Pancreas (tissue), 10 donors: Measurements from ENCODE around the gene SSBP2. TPM values are rescaled to one million over a fixed set of nuclear protein-coding genes. Genes with fewer than 3 reads are reported as not detected.
A peak's percentile ranks its signal among the peaks of the same experiment; 100 is the strongest.

Experiments used
- ATAC-seq, 4 donors: fragments of 200-7000 bp; cut with Tn5 transposase; one replicate each; pipeline versions ENCODE4 v1.8.0 to v1.9.1; 2020; ENCODE audit warnings: mild to moderate bottlenecking in 4 of 4, moderate library complexity in 4 of 4
- DNase-seq, 6 donors: peaks; one replicate each; pipeline ENCODE4 v3.0.0-alpha.2; 2020
- FAIRE-seq: peaks from 2 replicates; lab custom pipeline; 2012; peaks lifted over from hg19 to GRCh38; lab: Jason Lieb, UNC
- H3K27ac ChIP-seq, 4 donors: fragments of 200-600 bp; sonication (generic); 1 replicate in 3 of 4; 2 replicates in 1 of 4; pipeline versions ENCODE4 v1.5.0 to v1.8.0; 2020
- H3K27me3 ChIP-seq, 4 donors: fragments of 200-600 bp; one replicate each; pipeline ENCODE4 v1.8.0; 2021
- H3K36me3 ChIP-seq, 3 donors: fragments of 200-600 bp; sonication (generic) in 1 of 3; one replicate each; pipeline versions ENCODE4 v1.5.0 to v1.8.0; 2020 to 2021
- H3K4me1 ChIP-seq, 3 donors: fragments of 200-600 bp; one replicate each; pipeline ENCODE4 v1.8.0; 2021
- H3K4me3 ChIP-seq, 4 donors: fragments of 200-600 bp; sonication (generic) in 2 of 4; one replicate each; pipeline versions ENCODE4 v1.5.0 to v1.8.0; 2020 to 2021
- H3K9me3 ChIP-seq, 4 donors: fragments of 200-600 bp; one replicate each; pipeline ENCODE4 v1.8.0; 2021
- CTCF ChIP-seq, 4 donors: fragments of 200-600 bp; sonication (generic) in 3 of 4; IDR thresholded peaks; one replicate each; pipeline versions ENCODE4 v1.5.0 to v1.8.0; 2021; ENCODE audit warnings: antibody characterized with exemption in 4 of 4
- WGBS, 2 donors: extraction: QIAGEN DNeasy Blood & Tissue Kit; methylation state at CpG; one replicate each; pipeline ENCODE4 v1.1.7; 2013; 5-methylcytosine and 5-hydroxymethylcytosine counted together
- intact Hi-C, 3 donors: fragments of 100-400 bp; cut with DNase I; formaldehyde crosslinking; loops; one replicate each; pipeline versions ENCODE4 v1.11.1 to v1.14.2; 2022
- polyA plus RNA-seq, 2 donors: library from polyadenylated mRNA; stranded (reverse); fragments of 200-250 nt; gene quantifications; one replicate each; pipeline ENCODE4 v1.2.3, GENCODE V29; 2013
- total RNA-seq, 6 donors: library from RNA; stranded (reverse); fragmentation: NEBNext Ultra II Directional in 4 of 6; extraction: Animal tissue kit (Norgen Biotek cat#: 25700) in 4 of 6; gene quantifications; one replicate each; pipeline versions ENCODE4 v1.2.1 to v1.2.4, GENCODE V29; 2021 to 2023
- donor health status: healthy with polysubstance abuse.
- donor health status: DM: no; HTN: no; CAD: no; lungs with moderate emphysema.
- donor health status: DM: no; HTN: no; CAD: no.
- donor health status: control.
- donor health status: control.
- donor health status: Bipolar disorder and iron deficiency.
- donor health status: DM: yes; HTN: yes; CAD: no.
- donor health status: DM: no; HTN: no; CAD: no.
- donor health status: DM: no; HTN: no; CAD: no.
- donor health status: DM: yes; HTN: yes; CAD: no.

SSBP2 gene
- total and polyA plus RNA-seq, 8 donors, result 8.6 to 20.7 (median 15.8) TPM

DNA sequence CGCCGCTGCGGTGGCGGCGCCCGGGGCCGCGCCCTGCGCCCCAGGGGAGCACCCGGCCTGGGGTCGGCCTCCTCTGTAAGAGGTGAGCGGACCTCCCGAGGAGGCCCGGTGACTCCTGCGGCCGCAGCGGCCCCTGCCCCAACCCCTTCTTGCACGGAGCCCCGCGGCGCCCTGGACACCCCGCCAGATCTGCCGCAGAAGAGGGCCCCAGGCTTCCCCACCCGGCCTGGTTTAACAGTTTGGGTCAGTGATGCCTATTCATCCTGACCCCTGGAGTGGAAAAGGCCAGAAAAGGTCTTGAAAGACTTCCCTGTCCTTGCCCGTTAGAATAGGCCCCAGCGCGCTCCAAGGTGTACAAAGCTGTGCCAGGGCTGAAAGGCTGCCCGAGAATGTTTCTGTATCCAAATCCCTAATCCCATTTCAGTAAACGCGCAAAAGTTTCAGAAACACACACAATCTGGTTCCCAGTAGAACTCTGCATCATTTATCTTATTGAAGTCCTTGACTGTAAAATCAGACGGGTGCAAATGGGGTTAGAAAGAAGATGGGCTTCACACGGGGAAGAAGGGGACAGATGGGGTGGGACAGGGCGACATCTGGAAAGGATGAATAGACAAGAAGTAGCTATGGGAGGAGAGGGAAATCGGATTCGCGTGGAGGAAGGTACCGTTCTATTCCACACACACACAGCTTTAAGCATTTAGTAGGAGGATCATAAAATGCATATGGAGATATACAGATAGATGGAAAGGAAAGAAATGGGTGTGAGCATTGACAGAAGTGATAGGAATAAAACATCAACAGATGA lies 1.1 kb upstream of the SSBP2 start:
- peak overlapping the region; percentile 45 to 69 (median 58) for H3K4me3 ChIP-seq
- TF ChIP-seq CTCF (IDR thresholded peaks at IDR 0.05), result no peak
- 17 to 20% methylated on average over 32 to 37 of the region's 37 CpGs for WGBS, 2 donors
- H3K27me3 ChIP-seq, result no peaks in the 10 kb centered on the region
- peak in 1 of 6 donors; percentile 77 for DNase-seq
- no peaks in the 10 kb centered on the region for H3K9me3 ChIP-seq
- peak overlapping the region; percentile 93 to 100 (median 98) for H3K27ac ChIP-seq
- peaks cover 5 to 20% (median 14%) of the 10 kb centered on the region in 3 donors for H3K4me1 ChIP-seq
- H3K36me3 ChIP-seq, result no peaks in the 10 kb centered on the region
- peak in 2 of 4 donors; percentile 14 to 21 for ATAC-seq
- intact Hi-C loops, result loop anchor here in 2 of 3 donors (2.0 to 5.0 kb wide), 3 partner anchors 35 to 220 kb away; partner anchors contain the start of gene ATG10 (in 1 of the 2)
- no peak for FAIRE-seq

- intact Hi-C loops, result loop anchor here in 2 of 3 donors (2.0 to 5.0 kb wide), 3 partner anchors 37 to 222 kb away; partner anchors contain the start of gene ATG10 (in 1 of the 2)
- Histone ChIP-seq H3K27me3 (no peaks in the 10 kb centered on the region), H3K4me1 (peaks cover under 1 to 14% (median 8%) of the 10 kb centered on the region in 3 donors), H3K27ac (peak overlapping the region; percentile 61 to 86 (median 76)), H3K9me3 (no peaks in the 10 kb centered on the region), H3K36me3 (no peaks in the 10 kb centered on the region), H3K4me3 (peak overlapping the region; percentile 54 to 85 (median 69))
- FAIRE-seq, result no peak
- TF ChIP-seq CTCF (IDR thresholded peaks at IDR 0.05), result no peak
- ATAC-seq, result peak in 1 of 4 donors; percentile 10
- DNase-seq, result peak in 1 of 6 donors; percentile 72
- whole genome bisulfite sequencing, 2 donors, result 1 to 3% methylated on average over 36 to 89 of the region's 90 CpGs
Observed at GRCh38 chr5:81750308-81751008, 439 bp downstream of the SSBP2 start.

DNA sequence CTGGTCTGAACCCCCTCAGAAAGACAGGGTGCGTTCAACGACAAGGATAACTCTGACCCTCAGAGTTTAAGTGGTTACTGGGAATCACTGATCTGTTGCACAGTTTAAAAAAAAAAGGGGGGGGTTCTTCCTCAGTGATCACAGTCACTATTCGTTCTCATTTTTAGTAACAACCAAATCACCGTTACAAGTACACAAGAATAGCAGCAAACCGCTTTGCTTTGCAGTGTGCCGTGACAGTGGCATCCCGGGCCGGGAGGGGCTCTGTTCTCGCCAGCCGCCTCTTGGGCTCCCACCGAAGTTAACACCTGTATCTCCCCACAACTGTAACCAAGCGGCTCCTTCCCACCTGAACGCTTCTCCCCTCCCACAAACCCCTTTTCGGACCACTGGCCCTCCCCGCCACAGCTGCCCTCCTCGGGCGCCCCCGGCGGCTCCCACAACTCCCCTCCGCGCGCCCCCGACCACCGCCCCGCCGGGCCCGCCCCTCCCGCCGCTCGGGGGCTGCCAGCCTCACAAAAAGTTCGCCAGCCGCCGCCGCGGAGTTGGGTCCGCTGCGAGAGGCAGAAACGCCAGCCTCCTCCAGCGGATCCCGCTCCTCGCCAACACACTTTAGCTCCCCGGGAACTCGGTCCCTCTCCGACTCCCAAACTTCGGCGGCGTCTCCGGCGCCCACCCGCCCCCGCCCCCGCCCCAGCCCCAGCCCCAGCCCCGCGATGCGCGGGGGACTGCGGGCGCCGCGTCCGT lies 1.2 kb downstream of the SSBP2 start:
- Histone ChIP-seq H3K27me3 (no peaks in the 10 kb centered on the region), H3K4me3 (peak overlapping the region; percentile 52 to 85 (median 69)), H3K27ac (peak overlapping the region in 3 of 4 donors; percentile 40 to 68 (median 57)), H3K4me1 (peaks cover 0 to 14% (median under 1%) of the 10 kb centered on the region in 3 donors), H3K9me3 (no peaks in the 10 kb centered on the region), H3K36me3 (no peaks in the 10 kb centered on the region)
- 0 to 2% methylated on average over 43 to 61 of the region's 61 CpGs for WGBS, 2 donors
- intact Hi-C loops, result loop anchor here (2.0 to 5.0 kb wide), 4 partner anchors 38 to 223 kb away; partner anchors contain the start of gene ATG10 (in 1 of the 3)
- ATAC-seq, result no peak
- TF ChIP-seq CTCF (IDR thresholded peaks at IDR 0.05), result no peak
- peak; percentile 9 to 83 (median 46) for DNase-seq
- no peak for FAIRE-seq

- Histone ChIP-seq H3K36me3 (no peaks in the 10 kb centered on the region), H3K4me1 (peaks cover 0 to 14% (median 0%) of the 10 kb centered on the region in 3 donors), H3K27me3 (no peaks in the 10 kb centered on the region), H3K27ac (peak overlapping the region in 1 of 4 donors; percentile 57), H3K9me3 (no peaks in the 10 kb centered on the region), H3K4me3 (peak overlapping the region in 3 of 4 donors; percentile 62 to 85 (median 76))
- no peak for ATAC-seq
- FAIRE-seq, result no peak
- TF ChIP-seq CTCF (IDR thresholded peaks at IDR 0.05), result no peak
- no peak for DNase-seq
- intact Hi-C loops, result loop anchor here in 1 of 3 donors (5.0 kb wide), 1 partner anchor 108 kb away; no protein-coding TSS in a partner anchor
- WGBS, 2 donors, result 12 to 13% methylated on average over 6 of the region's 6 CpGs
Observed at GRCh38 chr5:81749192-81749560, 1.7 kb downstream of the SSBP2 start.
